ENCODE results near the gene RAD23A. TPM values are rescaled to one million over a fixed set of nuclear protein-coding genes. Genes with fewer than 3 reads are reported as not detected.

Gene RAD23A
- total and polyA plus RNA-seq, 9 of the 15 experiments (the other 6 are each of a cell fraction or from before 2014, with no cell fraction given), result 9.5 to 181 (median 101) TPM

- 75% methylated on average over 16 of the region's 16 CpGs for WGBS (ENCODE audit: insufficient coverage, low coverage, missing lambda C conversion rate)
- no peak for ATAC-seq
- H3K79me2 ChIP-seq (ENCODE audit: control insufficient read depth, insufficient read depth, low read length), result no peaks in the 10 kb centered on the region
- ChIA-PET CTCF (ENCODE audit: low intra/inter-chr PET ratio) (no interaction called here), POLR2A (interaction anchor here (0.6 kb wide), 2 partner anchors 13 to 88 kb away, joined by 3 to 4 read pairs; no protein-coding TSS in a partner anchor)
- H3K27me3 ChIP-seq (ENCODE audit: control insufficient read depth in 2 of 2, insufficient read depth in 2 of 2, low read length in 2 of 2), result no peaks in the 10 kb centered on the region
- no peak for FAIRE-seq
- no TSS peak for BruUV-seq (replicated peaks)
- peaks cover 14 to 47% of the 10 kb centered on the region in 2 experiments; a peak in 4 of 5 replicates for H3K4me1 ChIP-seq (replicated peaks in 1 of 2; ENCODE audit: control insufficient read depth in 2 of 2, insufficient read depth in 2 of 2, low read length in 2 of 2)
- no peak for TF ChIP-seq ZNF398 (CRISPR knock-in tag; IDR thresholded peaks at IDR 0.05)
- no peak for TF ChIP-seq ZNF436 (CRISPR knock-in tag; IDR thresholded peaks at IDR 0.05)
- TF ChIP-seq ZNF165 (CRISPR knock-in tag; IDR thresholded peaks at IDR 0.05; ENCODE audit: borderline replicate concordance), result no peak
- no peak for TF ChIP-seq ZNF316 (IDR thresholded peaks at IDR 0.05)
- no peak for TF ChIP-seq SPI1 (IDR thresholded peaks at IDR 0.05; ENCODE audit: borderline replicate concordance, low read depth, low read length)
- no peak for TF ChIP-seq PATZ1 (CRISPR knock-in tag; IDR thresholded peaks at IDR 0.05; ENCODE audit: borderline replicate concordance)
- TF ChIP-seq ETV6 (IDR thresholded peaks at IDR 0.05; ENCODE audit: borderline replicate concordance in 1 of 2, low read depth in 2 of 2, low read length in 1 of 2), result no peak
- TF ChIP-seq ETV6 (CRISPR knock-in tag; IDR thresholded peaks at IDR 0.05; ENCODE audit: borderline replicate concordance), result no peak
- H3K9me1 ChIP-seq (ENCODE audit: control insufficient read depth, insufficient read depth, low read length), result peaks cover 5% of the 10 kb centered on the region
- H3K36me3 ChIP-seq (ENCODE audit: control insufficient read depth, insufficient read depth, low read length), result no peaks in the 10 kb centered on the region
- intact Hi-C loops (cut with micrococcal nuclease) (no loop called here), in situ Hi-C loops (cut with MboI) (loop anchor here (10.0 kb wide), 1 partner anchor 452 kb away; no protein-coding TSS in a partner anchor)
- H3K27ac ChIP-seq (ENCODE audit: extremely low read depth, low read depth, low read length), result no peak overlapping the region
- DNase-seq (ENCODE audit: extremely low read depth in 1 of 4, low spot score in 3 of 4), result peak in 1 of 4 experiments; percentile 2
- no peak overlapping the region for H3K4me2 ChIP-seq (ENCODE audit: insufficient read depth, low read length)
- no peak overlapping the region for H3K9ac ChIP-seq (ENCODE audit: insufficient read depth in 1 of 2, low read depth in 2 of 2, low read length in 2 of 2)
- H3K9me3 ChIP-seq (replicated peaks; ENCODE audit: control insufficient read depth, insufficient read depth, low read depth, low read length), result no peaks in the 10 kb centered on the region
- no peaks in the 10 kb centered on the region for H4K20me1 ChIP-seq (replicated peaks; ENCODE audit: control insufficient read depth, insufficient read depth, low read length)
- no peak overlapping the region for H2AFZ ChIP-seq (ENCODE audit: low read depth, low read length)
- H3K4me3 ChIP-seq, result no peak overlapping the region
Measured at GRCh38 chr19:12973236-12973635, 27.6 kb downstream of the RAD23A start.

Measured in K562 (cell line).